H9 (cell line): ENCODE data around the gene CCDC81. TPM values are rescaled to one million over a fixed set of nuclear protein-coding genes. Genes with fewer than 3 reads are reported as not detected.

Experiments
- DNase-seq: peaks from one replicate; pipeline ENCODE4 v3.0.0-alpha.2; 2017
- H2AFZ ChIP-seq: one replicate; pipeline ENCODE4 v1.6.1; 2013; ENCODE audit warnings: mild to moderate bottlenecking, low read length, control low read depth, moderate library complexity
- H2AK5ac ChIP-seq: 2 replicates; pipeline ENCODE4 v1.6.1; 2013; ENCODE audit warnings: low read length, control low read depth, mixed read lengths; ENCODE audit not compliant: insufficient read length
- H2BK120ac ChIP-seq: one replicate; pipeline ENCODE4 v1.6.1; 2013; ENCODE audit warnings: low read depth, mild to moderate bottlenecking, low read length, control low read depth, inconsistent platforms; ENCODE audit not compliant: poor library complexity, severe bottlenecking
- H2BK12ac ChIP-seq: 2 replicates; pipeline ENCODE4 v1.6.1; 2013; ENCODE audit warnings: low read length, control low read depth, mixed read lengths, low read depth; ENCODE audit not compliant: insufficient read length
- H2BK15ac ChIP-seq: 2 replicates; pipeline ENCODE4 v1.6.1; 2013; ENCODE audit warnings: low read depth, low read length, control low read depth
- H2BK20ac ChIP-seq: one replicate; pipeline ENCODE4 v1.6.1; 2013; ENCODE audit warnings: low read depth, mild to moderate bottlenecking, low read length, control low read depth, inconsistent platforms; ENCODE audit not compliant: poor library complexity, severe bottlenecking
- H2BK5ac ChIP-seq: 2 replicates; pipeline ENCODE4 v1.6.1; 2013; ENCODE audit warnings: low read length, control low read depth, mixed read lengths; ENCODE audit not compliant: insufficient read length
- H3K14ac ChIP-seq: 2 replicates; pipeline ENCODE4 v1.6.1; 2013; ENCODE audit warnings: low read length, control low read depth; ENCODE audit not compliant: insufficient read depth
- H3K18ac ChIP-seq: 2 replicates; pipeline ENCODE4 v1.6.1; 2013; ENCODE audit warnings: low read depth, mild to moderate bottlenecking, mixed read lengths, low read length, control low read depth; ENCODE audit not compliant: insufficient read length
- H3K23ac ChIP-seq: 2 replicates; pipeline ENCODE4 v1.6.1; 2013; ENCODE audit warnings: low read length, control low read depth, mixed read lengths, low read depth; ENCODE audit not compliant: insufficient read length
- H3K23me2 ChIP-seq: 2 replicates; pipeline ENCODE4 v1.6.1; 2013; ENCODE audit warnings: low read depth, mild to moderate bottlenecking, mixed read lengths, low read length, control low read depth; ENCODE audit not compliant: insufficient read length, poor library complexity, severe bottlenecking
- H3K27ac ChIP-seq: 2 replicates; pipeline ENCODE4 v1.5.1; 2013; ENCODE audit warnings: low read length, control low read depth, mixed read lengths, low read depth; ENCODE audit not compliant: insufficient read length
- H3K27me3 ChIP-seq: 2 replicates; pipeline ENCODE4 v1.6.1; 2013; ENCODE audit warnings: low read length, control low read depth, inconsistent platforms; ENCODE audit not compliant: insufficient read depth
- H3K4ac ChIP-seq: 2 replicates; pipeline ENCODE4 v1.6.1; 2013; ENCODE audit warnings: low read depth, mild to moderate bottlenecking, control low read depth, inconsistent platforms, low read length, moderate library complexity
- H3K4me1 ChIP-seq: 2 replicates; pipeline ENCODE4 v1.6.1; 2013; ENCODE audit warnings: low read length, control low read depth, inconsistent platforms; ENCODE audit not compliant: insufficient read depth
- H3K4me2 ChIP-seq: 2 replicates; pipeline ENCODE4 v1.6.1; 2013; ENCODE audit warnings: low read length, control low read depth, mixed read lengths; ENCODE audit not compliant: insufficient read length, insufficient read depth
- H3K56ac ChIP-seq: 2 replicates; pipeline ENCODE4 v1.6.1; 2013; ENCODE audit warnings: low read depth, mild to moderate bottlenecking, mixed read lengths, low read length, control low read depth; ENCODE audit not compliant: insufficient read length
- H3K79me1 ChIP-seq: 2 replicates; pipeline ENCODE4 v1.6.1; 2013; ENCODE audit warnings: low read depth, mild to moderate bottlenecking, moderate library complexity, low read length, control low read depth, inconsistent platforms; ENCODE audit not compliant: insufficient read depth, poor library complexity, severe bottlenecking
- H3K79me2 ChIP-seq: 2 replicates; pipeline ENCODE4 v1.6.1; 2013; ENCODE audit warnings: low read length, control low read depth, inconsistent platforms; ENCODE audit not compliant: insufficient read depth
- H3K9ac ChIP-seq: 2 replicates; pipeline ENCODE4 v1.6.1; 2013; ENCODE audit warnings: low read length, control low read depth, mixed read lengths; ENCODE audit not compliant: insufficient read length; ENCODE audit errors: extremely low read depth
- H3K9me3 ChIP-seq: one replicate; pipeline ENCODE4 v1.6.1; 2013; ENCODE audit warnings: low read depth, low read length, inconsistent platforms; ENCODE audit not compliant: control insufficient read depth
- H3T11ph ChIP-seq: one replicate; pipeline ENCODE4 v1.6.1; 2013; ENCODE audit warnings: mild to moderate bottlenecking, low read length, control low read depth, inconsistent platforms
- H4K20me1 ChIP-seq: one replicate; pipeline ENCODE4 v1.6.1; 2013; ENCODE audit not compliant: control insufficient read depth, insufficient read length, insufficient read depth
- H4K5ac ChIP-seq: 2 replicates; pipeline ENCODE4 v1.6.1; 2013; ENCODE audit warnings: low read depth, mild to moderate bottlenecking, mixed read lengths, low read length, control low read depth; ENCODE audit not compliant: insufficient read length
- H4K8ac ChIP-seq: replicated peaks from 2 replicates; pipeline ENCODE4 v1.6.1; 2013; ENCODE audit warnings: low read length, control low read depth, mixed read lengths, low read depth; ENCODE audit not compliant: insufficient read length
- H4K91ac ChIP-seq: 2 replicates; pipeline ENCODE4 v1.6.1; 2013; ENCODE audit warnings: low read depth, mild to moderate bottlenecking, moderate library complexity, mixed read lengths, low read length, control low read depth; ENCODE audit not compliant: insufficient read length
- H3K27ac Mint-ChIP-seq, 3 experiments: 2 replicates in 2 of 3; 3 replicates in 1 of 3; pipeline ENCODE4 v1.8.0; 2020 to 2021; ENCODE audit warnings: mixed read lengths in 3 of 3, mild to moderate bottlenecking in 1 of 3, moderate library complexity in 1 of 3
- H3K27me3 Mint-ChIP-seq: 2 replicates; pipeline ENCODE4 v1.8.0; 2021; ENCODE audit warnings: low read depth, mild to moderate bottlenecking, moderate library complexity, mixed read lengths
- H3K36me3 Mint-ChIP-seq, 3 experiments: 2 replicates in 2 of 3; 3 replicates in 1 of 3; pipeline ENCODE4 v1.8.0; 2020 to 2021; ENCODE audit warnings: low read depth in 3 of 3, mixed read lengths in 3 of 3; ENCODE audit not compliant: insufficient read depth in 1 of 3
- H3K4me1 Mint-ChIP-seq, 2 experiments: 2 replicates each; pipeline ENCODE4 v1.8.0; 2020; ENCODE audit warnings: mixed read lengths in 2 of 2
- H3K4me3 Mint-ChIP-seq, 2 experiments: 2 replicates in 1 of 2; 3 replicates in 1 of 2; pipeline ENCODE4 v1.8.0; 2020 to 2021; ENCODE audit warnings: mild to moderate bottlenecking in 2 of 2, mixed read lengths in 2 of 2, moderate library complexity in 1 of 2
- H3K9me3 Mint-ChIP-seq, 2 experiments: 2 replicates in 1 of 2; 3 replicates in 1 of 2; pipeline ENCODE4 v1.8.0; 2020; ENCODE audit warnings: mild to moderate bottlenecking in 2 of 2, mixed read lengths in 2 of 2, moderate library complexity in 1 of 2
- CTCF ChIP-seq: fragments of 200-600 bp; sonication (generic); conservative IDR thresholded peaks from 3 replicates; pipeline ENCODE4 v1.8.0; 2021; ENCODE audit warnings: antibody characterized with exemption, mild to moderate bottlenecking
- WGBS: extraction: QIAGEN DNeasy Blood & Tissue Kit; methylation state at CpG from one replicate; pipeline ENCODE4 v1.1.7; 2013; ENCODE audit warnings: missing lambda C conversion rate, low lambda C conversion rate, mixed read lengths; ENCODE audit not compliant: insufficient read length; ENCODE audit errors: extremely low coverage; 5-methylcytosine and 5-hydroxymethylcytosine counted together
- total RNA-seq: library from RNA; stranded (reverse); gene quantifications from 2 replicates; pipeline ENCODE4 v1.2.1, GENCODE V29; 2021

Gene CCDC81
- total RNA-seq, 1 experiment from 2014 or later: 0.52 TPM

GRCh38 chr11:86341382-86341781 lies 33.3 kb upstream of the CCDC81 start:
- Histone ChIP-seq H4K91ac (no peak overlapping the region), H3K4me2 (no peak overlapping the region), H2AFZ (no peak overlapping the region), H3K23ac (no peak overlapping the region), H3T11ph (no peak overlapping the region), H3K56ac (no peak overlapping the region), H3K27me3 (no peaks in the 10 kb centered on the region), H4K8ac (no peak overlapping the region), H4K5ac (no peak overlapping the region), H3K27ac (no peak overlapping the region), H2AK5ac (no peak overlapping the region), H3K4me1 (no peaks in the 10 kb centered on the region), H3K9me3 (no peaks in the 10 kb centered on the region), H3K4ac (no peak overlapping the region), H2BK120ac (no peak overlapping the region), H3K79me2 (no peaks in the 10 kb centered on the region), H2BK5ac (no peak overlapping the region), H3K18ac (no peak overlapping the region), H3K23me2 (no peaks in the 10 kb centered on the region), H3K14ac (no peak overlapping the region), H3K79me1 (no peaks in the 10 kb centered on the region), H2BK20ac (no peak overlapping the region), H4K20me1 (no peaks in the 10 kb centered on the region), H2BK15ac (no peak overlapping the region), H3K9ac (no peak overlapping the region), H2BK12ac (no peak overlapping the region)
- Mint-ChIP-seq H3K9me3 (no peaks in the 10 kb centered on the region), H3K27me3 (no peaks in the 10 kb centered on the region), H3K4me3 (no peak overlapping the region), H3K27ac (no peak overlapping the region), H3K36me3 (peaks cover 14 to 45% (median 42%) of the 10 kb centered on the region in 3 experiments; a peak in 6 of 7 replicates), H3K4me1 (peaks cover 0 to 7% of the 10 kb centered on the region in 2 experiments; a peak in 1 of 4 replicates)
- no CpG with 5 or more reads among the region's 3 CpGs for WGBS
- no peak for TF ChIP-seq CTCF
- no peak for DNase-seq
